EL (cell line): ENCODE measurements around the gene DENND1A.

ENCODE experiments used
- DNase-seq: peaks from one replicate; pipeline ENCODE4 v3.0.0-alpha.2; 2016

Gene DENND1A

GRCh38 chr9:123717581-123718175, 212.2 kb downstream of the DENND1A start:
- no peak for DNase-seq

GRCh38 chr9:123716339-123716945, 213.5 kb downstream of the DENND1A start:
- no peak for DNase-seq

GRCh38 chr9:123715258-123715657, 214.7 kb downstream of the DENND1A start:
- no peak for DNase-seq

GRCh38 chr9:123713282-123713681, 216.6 kb downstream of the DENND1A start:
- DNase-seq, result no peak

DNA sequence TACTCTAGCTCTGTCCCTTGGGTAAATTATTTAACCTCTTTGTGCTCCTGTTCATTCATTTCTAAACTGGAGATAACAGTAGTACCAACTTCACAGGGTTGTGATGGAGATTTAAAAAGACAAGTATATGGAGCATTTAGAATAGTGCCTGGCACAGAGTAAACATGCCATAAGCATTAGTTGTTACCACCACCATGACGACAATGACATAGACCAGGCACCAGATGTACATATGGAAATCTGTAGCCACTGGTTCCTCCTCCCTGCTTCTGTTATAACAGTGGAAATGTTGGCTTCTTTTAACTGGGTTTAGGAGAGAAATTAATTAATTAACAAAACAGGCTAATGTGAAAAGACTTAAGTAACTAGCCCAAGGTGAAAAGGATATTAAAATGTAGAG, 217.5 kb downstream of the DENND1A start:
- DNase-seq, result peak; percentile 49

DNA sequence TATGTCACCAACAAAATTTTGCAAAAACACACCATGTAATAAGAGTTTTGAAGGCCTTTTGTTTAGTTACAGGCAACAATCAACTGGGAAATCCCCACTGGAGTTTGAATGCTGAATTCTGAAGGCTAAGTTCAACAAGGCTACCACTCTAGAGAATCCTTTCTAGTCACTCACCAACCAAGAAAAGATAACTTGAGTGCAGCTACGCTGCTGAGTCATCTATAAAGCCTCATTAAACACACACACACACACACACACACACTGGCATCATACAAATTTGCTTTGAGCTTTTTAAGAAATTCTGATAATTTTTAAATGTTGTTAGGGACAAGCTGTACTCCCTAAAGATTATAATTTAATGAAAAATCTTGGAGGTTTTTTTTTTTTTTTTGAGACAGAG, 219.6 kb downstream of the DENND1A start:
- DNase-seq, result peak; percentile 84

DNA sequence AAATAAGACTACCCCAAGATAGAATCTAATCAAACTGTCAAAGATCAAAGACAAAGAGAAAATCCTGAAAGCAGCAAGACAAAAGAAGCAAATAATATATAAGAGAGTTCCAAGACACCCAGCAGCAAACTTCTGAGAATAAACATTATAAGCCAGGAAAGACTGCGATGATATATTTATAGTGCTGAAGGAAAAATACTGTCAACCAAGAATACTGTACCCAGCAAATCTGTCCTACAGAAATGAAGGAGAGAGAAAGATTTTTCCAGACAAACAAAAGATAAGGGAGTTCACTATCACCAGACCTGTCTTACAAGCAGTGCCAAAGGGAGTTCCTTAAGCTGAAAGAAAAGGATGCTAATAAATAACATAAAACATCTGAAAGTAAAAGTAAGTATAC, 227.4 kb downstream of the DENND1A start:
- DNase-seq, result no peak

DNA sequence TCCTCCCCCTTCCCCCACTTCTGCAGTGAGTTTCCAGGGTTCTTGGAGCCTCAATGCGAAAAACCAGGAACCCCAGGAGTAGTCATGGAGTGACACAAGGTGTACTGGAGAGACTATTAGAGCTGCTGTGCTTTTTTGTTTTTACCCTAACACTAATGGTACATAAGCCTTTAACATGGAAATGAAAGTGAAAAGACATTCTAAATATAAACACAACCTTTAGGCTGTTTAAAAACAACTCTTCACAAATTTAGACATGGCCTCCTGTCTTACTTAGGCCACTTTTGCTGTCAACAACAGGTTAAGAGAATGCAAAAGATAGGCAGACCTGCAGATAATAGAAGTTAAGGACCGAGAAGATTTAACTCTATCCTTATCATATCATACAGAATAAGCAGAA, 232.2 kb downstream of the DENND1A start:
- DNase-seq, result no peak

DNA sequence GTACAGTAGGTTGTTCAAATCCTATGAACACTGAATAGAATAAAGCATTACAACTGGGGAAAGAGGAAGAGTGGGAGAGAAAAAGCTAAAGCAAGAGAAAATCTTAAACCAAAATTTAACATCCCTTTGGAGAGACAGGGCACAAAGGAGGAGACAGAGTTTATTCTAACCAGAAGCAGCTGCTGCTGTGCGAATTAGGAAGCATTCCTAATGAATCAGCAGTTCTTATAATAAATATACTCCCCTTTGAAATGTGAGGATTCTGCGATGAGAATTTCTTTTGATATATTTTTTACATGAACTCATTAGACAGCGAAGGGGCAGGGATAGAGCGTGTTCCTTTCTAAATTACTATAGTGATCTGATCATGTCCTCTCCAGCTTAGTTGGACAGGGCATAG, 233.4 kb downstream of the DENND1A start:
- no peak for DNase-seq

GRCh38 chr9:123695386-123695785, 234.5 kb downstream of the DENND1A start:
- DNase-seq, result peak; percentile 48

DNA sequence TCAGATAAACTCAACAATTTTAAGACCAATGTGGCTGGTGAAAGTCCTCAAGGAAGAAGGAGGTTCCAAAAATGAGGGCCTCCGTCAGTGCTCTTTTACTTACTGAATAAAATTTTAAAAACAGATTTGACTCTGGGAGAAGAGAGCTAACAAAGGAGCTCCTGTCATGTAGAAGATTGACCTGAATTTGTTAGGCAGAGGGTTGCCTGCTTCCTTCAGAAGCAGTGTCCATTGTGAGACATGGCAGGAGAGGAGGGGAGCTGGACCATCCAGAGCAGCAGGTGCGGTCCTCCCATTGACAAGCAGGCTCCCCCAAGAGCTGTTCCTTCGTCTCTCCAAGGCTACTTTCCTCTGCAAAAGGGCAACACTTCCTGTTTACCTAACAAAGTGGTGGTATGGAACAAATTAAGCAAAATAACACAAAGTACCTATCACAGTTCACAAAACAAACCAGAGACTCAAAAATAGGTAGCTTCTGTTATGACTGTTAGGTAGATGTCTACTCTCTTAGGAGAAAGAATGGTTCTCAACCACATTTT, 238.1 kb downstream of the DENND1A start:
- DNase-seq, result no peak

DNA sequence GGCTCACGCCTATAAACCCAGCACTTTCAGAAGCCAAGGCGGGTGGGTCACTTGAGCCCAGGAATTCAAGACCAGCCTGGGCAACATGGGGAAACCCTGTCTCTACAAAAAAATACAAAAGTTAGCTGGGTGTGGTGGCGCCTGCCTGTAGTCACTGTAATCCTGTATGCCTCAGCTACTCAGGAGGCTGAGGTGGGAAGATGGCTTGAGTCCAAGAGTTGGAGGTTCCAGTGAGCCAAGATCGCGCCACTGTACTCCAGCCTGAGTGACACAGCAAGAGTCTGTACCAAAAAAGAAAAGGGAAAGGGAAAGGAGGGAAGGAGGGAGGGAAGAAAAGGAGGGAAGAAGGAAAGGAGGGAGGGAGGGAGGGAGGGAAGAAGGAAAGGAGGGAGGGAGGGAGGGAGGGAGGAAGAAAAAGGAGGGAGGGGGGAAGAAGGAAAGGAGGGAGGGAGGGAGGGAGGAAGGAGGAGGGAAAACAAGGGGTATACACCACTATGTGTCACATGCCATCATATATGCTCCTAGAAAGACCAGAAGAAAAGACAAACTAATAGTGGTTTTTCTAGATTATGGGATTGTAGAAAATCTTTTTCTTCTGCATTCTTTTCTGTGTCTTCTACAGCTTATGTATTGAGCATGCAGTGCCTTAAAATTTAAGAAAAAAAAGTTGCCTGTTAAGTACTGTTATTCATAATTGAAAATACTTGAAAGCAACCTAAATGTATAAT, 240.1 kb downstream of the DENND1A start:
- DNase-seq, result no peak

- DNase-seq, result no peak
These were observed 242.6 kb downstream of the DENND1A start for GRCh38 chr9:123687246-123687751.

- DNase-seq, result no peak
These were observed 243.1 kb downstream of the DENND1A start for GRCh38 chr9:123686829-123687192.

- no peak for DNase-seq
These were observed 243.6 kb downstream of the DENND1A start for GRCh38 chr9:123686131-123686828.

DNA sequence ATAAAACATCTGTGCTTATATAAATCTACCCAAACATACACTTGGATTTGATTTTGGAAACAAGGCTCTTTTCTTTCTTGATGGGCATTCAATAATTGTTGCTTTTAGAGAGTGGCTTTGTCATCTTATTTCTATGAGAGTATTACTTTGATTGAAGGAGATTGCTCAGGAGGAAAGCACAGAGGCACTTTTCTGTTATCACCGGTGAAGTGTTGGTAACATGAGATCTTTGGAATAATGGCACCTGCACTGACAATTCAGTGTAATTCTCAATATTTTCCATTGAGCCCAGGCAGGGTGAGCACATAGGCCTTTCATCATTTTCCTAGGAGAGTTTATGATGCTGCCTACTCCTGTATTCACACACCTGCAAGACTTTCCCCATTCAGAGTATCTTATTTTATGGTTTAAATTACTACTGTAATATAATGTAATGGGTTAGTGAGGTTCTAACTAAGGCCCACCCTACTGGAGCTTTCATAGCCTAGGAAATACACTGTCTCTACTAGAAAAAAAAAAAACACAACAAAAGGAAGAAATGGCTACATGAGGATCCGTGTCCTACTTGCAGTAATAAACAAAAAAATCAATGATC, 244.3 kb downstream of the DENND1A start:
- no peak for DNase-seq

- peak; percentile 21 for DNase-seq
These were observed 245.4 kb downstream of the DENND1A start for GRCh38 chr9:123684393-123685149.

DNA sequence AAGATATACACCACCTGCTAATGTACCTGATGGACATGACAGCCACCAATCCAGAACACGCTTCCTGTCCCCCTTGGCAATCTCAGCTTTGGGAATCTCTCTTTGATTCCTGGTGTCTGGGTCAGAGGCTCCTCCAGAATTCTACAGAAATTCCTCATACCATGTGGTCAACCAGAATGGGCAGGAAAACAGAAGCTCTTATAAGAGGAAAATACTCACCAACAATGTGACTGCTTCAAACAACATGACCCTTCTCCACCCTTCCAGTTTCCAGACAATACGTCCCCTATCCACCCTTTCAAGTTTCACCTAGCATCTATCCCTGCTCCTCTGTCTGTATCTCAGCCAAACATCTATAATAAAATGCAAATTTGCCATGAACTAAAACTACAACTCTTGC, 247.2 kb downstream of the DENND1A start:
- no peak for DNase-seq

- DNase-seq, result no peak
These were observed 249.6 kb downstream of the DENND1A start for GRCh38 chr9:123680352-123680751.

DNA sequence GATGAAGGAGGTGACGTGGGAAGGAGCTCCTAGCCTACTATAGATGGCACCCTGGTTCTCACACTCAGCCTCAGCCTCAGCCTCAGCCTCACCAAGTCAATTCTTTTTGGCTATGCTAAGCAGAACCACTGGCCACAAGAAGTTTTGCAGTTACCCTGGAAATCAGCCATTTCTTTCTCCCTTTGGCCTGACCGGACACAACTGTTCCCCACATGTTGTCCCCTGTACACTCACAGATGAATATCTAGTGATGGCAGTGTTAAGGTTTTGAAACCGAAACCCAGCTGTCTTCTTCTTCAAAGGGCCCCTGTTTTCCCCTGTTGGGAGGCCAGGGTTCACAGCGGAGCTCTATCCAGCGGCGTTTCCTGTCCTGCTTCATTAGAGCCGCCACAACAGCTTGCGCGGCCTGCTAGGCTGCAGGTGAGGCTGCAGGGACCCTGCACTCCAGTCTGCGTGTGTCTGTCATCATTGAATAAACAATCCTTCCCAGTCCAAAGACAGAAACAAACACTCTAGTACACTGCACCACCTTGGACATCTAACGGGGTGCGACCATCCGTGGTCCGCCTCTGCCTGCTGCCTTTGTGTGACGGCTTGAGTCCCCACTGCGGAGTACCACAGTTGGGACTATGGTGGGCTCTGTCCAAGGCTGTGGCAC, 250.5 kb downstream of the DENND1A start:
- DNase-seq, result peak; percentile 32

DNA sequence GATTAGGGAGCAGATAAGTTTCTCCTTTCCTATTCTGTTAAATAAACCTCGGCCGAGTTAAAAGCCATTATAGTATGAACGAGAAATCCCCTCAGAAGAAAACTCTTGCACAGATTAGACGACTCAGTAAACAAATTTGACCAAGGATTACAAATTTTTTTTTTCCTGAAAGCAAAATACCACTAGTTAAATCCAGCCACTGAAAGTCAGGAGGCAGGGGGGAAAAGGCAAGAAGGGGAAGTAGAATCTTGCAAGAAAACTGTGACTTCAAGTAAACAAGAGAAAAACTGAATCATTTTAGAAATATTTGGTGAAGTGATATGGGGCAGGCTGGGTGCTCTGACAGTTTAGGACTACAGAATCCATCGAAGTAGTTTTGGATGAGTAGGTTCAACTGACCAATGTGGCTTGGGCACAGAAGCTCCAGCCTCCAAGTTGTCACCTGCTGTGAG, 251.0 kb downstream of the DENND1A start:
- DNase-seq, result peak; percentile 38
